ENCODE results near the gene NR3C2. TPM values are rescaled to one million over a fixed set of nuclear protein-coding genes. Genes with fewer than 3 reads are reported as not detected.

The NR3C2 gene
- 35.4 TPM for total RNA-seq

DNA sequence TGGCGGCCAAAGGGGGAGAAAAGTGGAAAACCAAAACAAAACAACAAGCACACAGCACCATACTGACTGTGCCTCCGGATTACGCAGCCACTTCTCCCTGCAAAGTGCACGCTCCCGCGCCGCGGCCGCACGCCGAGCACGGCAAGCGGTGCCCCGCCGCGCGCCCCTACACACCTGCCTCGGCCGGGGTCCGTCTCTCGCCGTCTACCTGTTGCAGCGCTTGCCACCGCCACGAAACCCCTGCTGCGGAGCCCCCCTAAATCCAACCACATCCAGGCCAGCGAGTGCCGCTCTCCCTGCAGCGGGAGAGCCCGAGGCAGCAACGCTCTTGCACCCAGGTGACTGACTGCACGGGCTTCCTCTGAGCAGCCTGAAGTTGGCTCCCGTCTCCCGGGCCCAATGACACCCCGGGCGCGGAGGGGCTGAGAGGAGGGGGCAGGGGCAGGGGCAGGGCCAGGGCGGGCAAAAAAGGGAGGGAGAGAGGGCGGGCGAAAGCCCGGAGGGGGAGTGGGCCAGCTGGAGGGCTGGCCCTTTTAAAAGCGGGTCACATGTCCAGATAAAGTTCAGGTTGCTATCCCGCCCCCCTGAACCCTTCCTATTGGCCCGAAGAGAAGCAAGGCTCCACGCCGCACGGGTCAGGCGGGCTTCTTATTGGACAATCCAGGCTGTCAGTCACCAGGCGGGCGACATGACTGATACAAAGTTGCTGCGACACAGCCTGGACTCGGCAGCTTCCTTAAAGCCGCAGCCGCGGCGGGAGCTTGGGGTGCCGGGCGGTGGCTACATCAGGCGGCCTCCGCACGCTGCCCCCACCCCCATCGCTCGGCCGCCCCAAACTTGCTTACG is at the start of gene NR3C2:
Gene NR3C2, minus strand, starts transcription at position 429 of the 846 bp plus-strand sequence.
- DNase-seq, result peak; percentile 99

GRCh38 chr4:148487181-148487580 is 45.0 kb upstream of the NR3C2 start:
- no peak for DNase-seq

- DNase-seq, result no peak
These were observed 39.4 kb upstream of the NR3C2 start for GRCh38 chr4:148481636-148482035.

- DNase-seq, result no peak
These were observed 35.1 kb upstream of the NR3C2 start for GRCh38 chr4:148477276-148477675.

- no peak for DNase-seq
These were observed 27.7 kb upstream of the NR3C2 start for GRCh38 chr4:148469938-148470337.

- no peak for DNase-seq
These were observed 12.6 kb upstream of the NR3C2 start for GRCh38 chr4:148454835-148455234.

GRCh38 chr4:148453833-148454232 is 11.6 kb upstream of the NR3C2 start:
- DNase-seq, result no peak

- no peak for DNase-seq
These were observed 10.8 kb upstream of the NR3C2 start for GRCh38 chr4:148452970-148453369.

- peak; percentile 77 for DNase-seq
These were observed 7.7 kb upstream of the NR3C2 start for GRCh38 chr4:148449921-148450320.

DNA sequence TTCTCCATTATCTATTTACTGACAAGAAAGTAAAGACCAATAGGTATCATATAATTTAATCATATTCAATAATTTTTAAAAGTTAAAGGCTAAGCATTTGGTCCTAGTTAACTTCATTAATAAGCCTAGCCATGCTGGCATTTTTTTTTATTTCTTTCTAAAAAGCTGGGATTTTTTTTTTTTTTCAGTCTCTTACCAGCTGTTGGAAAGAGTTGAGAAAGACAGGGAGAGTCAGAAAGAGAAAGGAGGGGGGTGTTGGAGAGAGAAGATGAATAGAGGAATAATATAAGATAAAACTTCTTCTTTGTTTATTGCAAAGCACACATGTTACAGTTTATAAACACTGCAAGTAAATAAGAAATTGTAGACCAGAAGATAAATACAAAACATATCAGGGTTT is 5.9 kb upstream of the NR3C2 start:
- DNase-seq, result peak; percentile 72

- peak; percentile 77 for DNase-seq
These were observed 5.5 kb upstream of the NR3C2 start for GRCh38 chr4:148447681-148448080.

DNA sequence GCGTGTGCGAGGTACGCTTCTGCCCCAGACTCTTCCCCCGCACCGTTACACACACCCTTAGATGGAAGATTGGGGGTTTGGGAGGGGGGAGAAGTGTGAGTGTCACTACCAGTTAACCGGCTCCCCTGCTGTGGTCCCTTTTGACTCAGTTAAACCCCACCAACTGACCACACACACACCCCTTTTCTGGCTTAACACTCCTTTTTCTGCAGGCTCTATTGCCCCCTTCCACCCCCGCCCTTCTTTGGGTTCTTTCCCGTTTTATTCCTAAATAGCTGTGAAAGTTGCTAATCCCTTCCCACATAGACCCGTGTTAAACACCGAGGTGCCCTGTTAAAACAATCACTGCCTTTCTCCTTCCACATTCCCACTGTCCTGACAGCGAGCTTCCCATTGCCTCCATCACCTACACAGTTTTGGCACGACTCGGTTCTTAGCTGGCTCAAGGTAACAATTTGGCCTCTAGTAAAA is 3.7 kb upstream of the NR3C2 start:
- no peak for DNase-seq

DNA sequence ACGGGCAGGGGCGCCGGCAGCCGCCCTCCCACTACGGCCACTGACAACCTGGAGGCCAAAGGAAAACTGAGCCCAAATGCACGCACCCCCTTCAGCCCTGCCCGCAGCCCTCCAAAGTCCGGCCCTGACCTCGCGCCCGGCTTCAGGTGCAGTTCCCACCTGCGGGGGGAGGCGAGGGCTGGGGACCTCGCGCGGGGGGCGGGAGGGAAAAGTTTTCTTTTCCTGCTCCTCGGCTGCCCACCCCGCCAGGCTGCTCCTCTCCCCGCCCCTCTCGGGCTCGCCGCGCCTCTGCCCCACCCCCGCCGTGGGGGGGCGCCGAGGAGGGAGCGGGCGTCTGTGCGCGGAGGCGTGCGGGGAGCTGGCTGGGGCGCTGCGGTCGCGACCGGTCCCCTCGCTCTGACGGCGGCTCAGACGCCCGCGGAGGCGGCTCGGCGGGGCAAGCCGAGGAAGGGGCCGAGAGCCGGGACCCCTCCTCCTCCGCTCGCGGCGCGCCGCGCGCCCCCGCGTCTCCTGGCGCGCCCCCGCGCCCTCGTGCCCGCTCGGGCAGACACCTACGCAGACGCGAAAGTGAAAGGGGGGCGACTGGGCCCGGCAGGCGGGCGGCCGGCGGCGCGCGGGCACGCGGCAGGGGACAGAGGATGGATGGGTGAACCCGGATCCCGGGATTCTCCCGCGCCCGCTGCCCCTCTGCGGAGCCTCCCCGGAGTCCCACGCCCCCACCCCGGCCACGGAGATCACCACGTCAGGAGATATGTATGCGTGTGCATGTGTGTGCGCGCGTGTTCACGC is 3.1 kb upstream of the NR3C2 start:
- DNase-seq, result peak; percentile 84

DNA sequence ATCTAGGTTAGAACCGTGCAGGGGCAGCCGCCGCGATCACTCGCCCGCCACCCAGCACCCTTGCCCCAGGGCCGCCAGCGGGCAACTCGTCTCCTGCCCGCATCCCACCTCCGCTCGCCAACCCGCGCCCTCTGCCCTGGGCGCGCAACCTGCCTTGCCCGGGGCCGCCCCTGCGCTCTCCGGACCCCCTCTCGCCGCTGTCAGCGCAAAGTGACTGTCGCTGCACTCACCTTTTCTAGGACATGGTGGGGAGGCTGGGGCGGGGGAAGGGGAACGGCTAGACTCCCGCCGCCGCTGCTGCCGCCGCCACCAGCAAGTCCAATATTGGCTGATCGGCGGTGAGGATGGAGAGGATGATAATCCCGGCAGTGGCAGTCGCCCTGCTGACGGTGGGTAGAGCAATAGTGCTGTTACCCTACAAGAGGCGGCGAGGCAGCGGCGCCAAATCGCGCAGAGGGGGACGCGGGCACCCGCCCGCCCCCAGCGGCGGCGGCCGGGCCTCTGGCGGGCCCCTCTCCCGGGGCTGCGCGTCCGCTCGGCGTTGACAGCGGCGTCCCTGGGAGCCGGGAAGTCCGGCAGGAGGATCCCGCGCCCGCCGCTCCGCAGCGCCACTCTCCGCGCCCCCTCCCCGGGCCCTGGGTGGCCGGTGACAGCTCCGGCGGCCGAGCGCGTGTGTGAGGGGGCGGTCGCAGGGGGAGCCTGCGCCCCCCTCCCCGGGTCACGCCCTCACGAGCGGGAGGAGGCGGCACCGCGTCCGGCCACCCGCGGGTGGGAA is 2.3 kb upstream of the NR3C2 start:
- peak; percentile 61 for DNase-seq

- peak; percentile 43 for DNase-seq
These were observed 1.5 kb upstream of the NR3C2 start for GRCh38 chr4:148443512-148444295.

DNA sequence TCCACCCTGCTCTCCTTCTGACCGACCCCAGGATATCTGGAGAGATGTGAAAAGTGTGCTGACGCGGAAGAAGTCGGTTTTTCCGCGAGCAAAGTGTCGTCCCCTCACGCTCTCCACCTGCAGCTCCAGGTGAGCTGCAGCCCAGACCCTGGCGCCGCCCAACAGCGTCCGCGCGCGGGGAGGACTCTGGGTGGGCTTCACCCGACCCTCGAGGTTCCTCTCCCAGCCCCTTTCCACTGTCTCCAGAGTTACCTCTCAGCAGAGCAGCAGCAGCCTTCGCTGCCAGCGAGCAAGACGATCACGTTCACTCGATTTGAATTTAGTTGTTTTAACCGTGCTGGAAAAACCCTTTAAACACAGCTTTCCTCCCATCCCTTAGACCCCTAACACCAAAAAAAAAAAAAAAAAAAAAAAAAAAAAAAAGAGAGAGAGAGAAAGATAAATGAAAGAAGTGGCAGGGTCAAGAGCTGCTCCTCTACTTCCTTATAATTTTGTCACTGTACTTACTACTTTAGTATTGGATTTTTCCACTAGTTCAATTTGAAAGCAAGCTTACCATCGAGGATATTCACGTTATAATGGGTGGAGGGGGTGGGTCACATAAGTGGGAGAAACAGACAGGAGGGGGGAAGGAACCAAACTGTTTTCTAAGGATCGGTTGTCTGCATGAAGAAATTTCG is 758 bp upstream of the NR3C2 start:
- peak; percentile 64 for DNase-seq

DNA sequence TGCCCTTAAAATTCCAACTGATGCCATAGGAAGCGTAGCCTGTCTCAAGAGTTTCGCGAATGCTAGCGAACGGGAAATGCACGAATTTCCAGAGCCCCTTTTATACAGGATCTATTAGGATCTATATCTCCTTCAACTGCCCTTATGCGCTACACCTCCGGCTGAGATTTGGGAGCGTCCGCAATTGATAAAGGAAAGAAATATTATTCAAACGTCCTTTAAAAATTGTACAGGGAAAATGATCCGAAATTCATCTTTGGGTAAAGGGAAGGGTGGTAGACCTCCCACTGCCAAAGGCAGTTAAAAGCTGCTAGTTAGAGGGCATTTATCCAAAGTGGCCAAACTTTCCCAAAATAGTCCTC is 609 bp downstream of the NR3C2 start:
- DNase-seq, result peak; percentile 33

- no peak for DNase-seq
These were observed 4.2 kb downstream of the NR3C2 start for GRCh38 chr4:148438047-148438446.

DNA sequence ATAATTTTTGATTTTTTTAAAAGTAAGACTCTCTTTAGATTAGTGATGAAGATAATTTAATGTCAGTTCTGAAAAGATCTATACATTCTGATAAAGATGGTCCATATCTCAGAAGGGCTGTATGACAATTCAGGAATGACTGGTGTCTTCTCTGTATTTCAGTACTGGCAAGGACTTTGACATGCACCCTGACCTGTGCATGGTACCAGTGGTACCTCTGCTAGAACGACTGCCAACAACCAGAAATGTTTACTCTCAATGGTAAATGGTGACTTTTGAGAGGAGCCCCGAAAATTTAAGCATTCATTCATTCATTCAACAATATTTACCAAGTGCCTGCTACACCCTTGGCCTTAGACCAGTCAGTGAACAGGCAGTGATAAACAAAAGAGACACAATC is 4.8 kb downstream of the NR3C2 start:
- DNase-seq, result no peak

DNA sequence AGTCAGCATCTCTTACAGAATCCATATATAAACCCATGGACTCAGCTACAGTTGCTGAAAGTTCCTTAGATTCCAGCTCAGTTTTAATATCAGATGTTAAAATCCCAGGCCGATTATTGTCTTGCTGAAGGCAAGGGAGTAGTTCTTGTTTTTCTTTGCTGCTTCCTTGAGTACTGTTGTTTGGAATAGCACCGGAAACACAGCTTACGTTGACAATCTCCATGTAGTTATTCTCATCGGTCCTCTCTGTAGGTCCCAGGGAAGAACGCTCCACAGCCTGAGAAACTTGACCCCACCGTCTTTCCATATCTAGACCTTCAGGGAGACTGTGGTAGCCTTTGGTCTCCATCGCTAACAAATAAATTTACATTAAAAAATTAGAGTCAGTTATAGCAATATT is 5.7 kb downstream of the NR3C2 start:
- DNase-seq, result no peak

Data from tongue (tissue), 2 donors.